Peyer's patch (tissue), 4 donors: ENCODE results near the gene SNX24. TPM values are rescaled to one million over a fixed set of nuclear protein-coding genes. Genes with fewer than 3 reads are reported as not detected.

Experiments
- DNase-seq, 3 donors: peaks; one replicate each; pipeline ENCODE4 v3.0.0-alpha.2; 2017 to 2019
- H3K27ac ChIP-seq, 4 donors: fragments of 200-600 bp; sonication (generic); one replicate each; pipeline ENCODE4 v1.5.1; 2016 to 2019
- H3K27me3 ChIP-seq, 2 donors: fragments of 200-600 bp; sonication (generic); one replicate each; pipeline ENCODE4 v1.5.1; 2019
- H3K36me3 ChIP-seq, 3 donors: fragments of 200-600 bp; sonication (generic); one replicate each; pipeline ENCODE4 v1.5.1; 2016 to 2019
- H3K4me1 ChIP-seq, 4 donors: fragments of 200-600 bp; sonication (generic); one replicate each; pipeline ENCODE4 v1.5.1; 2016 to 2019
- H3K4me3 ChIP-seq, 4 donors: fragments of 200-600 bp; sonication (generic); 1 replicate in 3 of 4; 2 replicates in 1 of 4; pipeline ENCODE4 v1.5.1; 2016 to 2019; ENCODE audit warnings: mild to moderate bottlenecking in 1 of 4
- H3K9me3 ChIP-seq, 4 donors: fragments of 200-600 bp; sonication (generic); one replicate each; pipeline ENCODE4 v1.5.1; 2016 to 2019; ENCODE audit warnings: mild to moderate bottlenecking in 1 of 4
- POLR2A ChIP-seq, 2 donors: fragments of 450-650 bp; IDR thresholded peaks; one replicate each; pipeline ENCODE4 v1.5.1; 2017; ENCODE audit warnings: antibody characterized with exemption in 2 of 2, mild to moderate bottlenecking in 2 of 2, moderate library complexity in 2 of 2
- total RNA-seq, 4 donors: library from RNA; depleted of rRNA; stranded (reverse); fragments of >200 nt; gene quantifications; one replicate each; pipeline ENCODE4 v1.1.0, GENCODE V29; 2016
- TF ChIP-seq, protein P1 (sequence below), 6 experiments: fragments of 450-650 bp in 4 of 6; fragments of 200-600 bp in 2 of 6; sonication (generic) in 1 of 6; IDR thresholded peaks; one replicate each; pipeline ENCODE4 v1.5.1; 2017 to 2019; ENCODE audit warnings: antibody characterized with exemption in 6 of 6, mild to moderate bottlenecking in 3 of 6, moderate library complexity in 1 of 6

Gene SNX24
- total RNA-seq, 4 donors from 2014 or later: 19.4 to 45.5 (median 29.3) TPM

DNA sequence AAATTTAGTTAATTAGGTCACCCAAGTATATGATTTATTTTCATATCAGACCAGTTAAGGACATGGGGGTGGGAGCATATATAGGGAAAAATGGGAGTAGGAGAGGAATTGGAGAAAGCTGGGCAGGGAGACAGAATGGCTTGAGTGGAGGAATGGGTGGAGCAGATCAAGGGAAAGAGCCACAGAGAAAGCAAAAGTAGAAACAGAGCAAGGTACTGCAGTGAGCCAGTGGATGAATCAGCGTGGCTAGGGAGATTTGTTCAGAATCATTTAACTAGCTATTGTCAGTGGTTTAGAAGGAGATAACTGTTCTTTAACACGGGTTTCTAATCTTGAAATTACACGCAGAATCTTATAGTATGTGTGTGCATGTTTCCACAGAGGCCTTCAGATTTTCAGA, 37.4 kb downstream of the SNX24 start:
- H3K36me3 ChIP-seq: no peaks in the 10 kb centered on the region
- DNase-seq: no peak
- H3K4me1 ChIP-seq: no peaks in the 10 kb centered on the region
- TF ChIP-seq, protein P1, sequence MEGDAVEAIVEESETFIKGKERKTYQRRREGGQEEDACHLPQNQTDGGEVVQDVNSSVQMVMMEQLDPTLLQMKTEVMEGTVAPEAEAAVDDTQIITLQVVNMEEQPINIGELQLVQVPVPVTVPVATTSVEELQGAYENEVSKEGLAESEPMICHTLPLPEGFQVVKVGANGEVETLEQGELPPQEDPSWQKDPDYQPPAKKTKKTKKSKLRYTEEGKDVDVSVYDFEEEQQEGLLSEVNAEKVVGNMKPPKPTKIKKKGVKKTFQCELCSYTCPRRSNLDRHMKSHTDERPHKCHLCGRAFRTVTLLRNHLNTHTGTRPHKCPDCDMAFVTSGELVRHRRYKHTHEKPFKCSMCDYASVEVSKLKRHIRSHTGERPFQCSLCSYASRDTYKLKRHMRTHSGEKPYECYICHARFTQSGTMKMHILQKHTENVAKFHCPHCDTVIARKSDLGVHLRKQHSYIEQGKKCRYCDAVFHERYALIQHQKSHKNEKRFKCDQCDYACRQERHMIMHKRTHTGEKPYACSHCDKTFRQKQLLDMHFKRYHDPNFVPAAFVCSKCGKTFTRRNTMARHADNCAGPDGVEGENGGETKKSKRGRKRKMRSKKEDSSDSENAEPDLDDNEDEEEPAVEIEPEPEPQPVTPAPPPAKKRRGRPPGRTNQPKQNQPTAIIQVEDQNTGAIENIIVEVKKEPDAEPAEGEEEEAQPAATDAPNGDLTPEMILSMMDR (IDR thresholded peaks at IDR 0.05): no peak
- TF ChIP-seq POLR2A (IDR thresholded peaks at IDR 0.05): no peak
- H3K27me3 ChIP-seq: no peaks in the 10 kb centered on the region
- H3K9me3 ChIP-seq: no peaks in the 10 kb centered on the region
- no peak overlapping the region for H3K27ac ChIP-seq
- H3K4me3 ChIP-seq: no peak overlapping the region

DNA sequence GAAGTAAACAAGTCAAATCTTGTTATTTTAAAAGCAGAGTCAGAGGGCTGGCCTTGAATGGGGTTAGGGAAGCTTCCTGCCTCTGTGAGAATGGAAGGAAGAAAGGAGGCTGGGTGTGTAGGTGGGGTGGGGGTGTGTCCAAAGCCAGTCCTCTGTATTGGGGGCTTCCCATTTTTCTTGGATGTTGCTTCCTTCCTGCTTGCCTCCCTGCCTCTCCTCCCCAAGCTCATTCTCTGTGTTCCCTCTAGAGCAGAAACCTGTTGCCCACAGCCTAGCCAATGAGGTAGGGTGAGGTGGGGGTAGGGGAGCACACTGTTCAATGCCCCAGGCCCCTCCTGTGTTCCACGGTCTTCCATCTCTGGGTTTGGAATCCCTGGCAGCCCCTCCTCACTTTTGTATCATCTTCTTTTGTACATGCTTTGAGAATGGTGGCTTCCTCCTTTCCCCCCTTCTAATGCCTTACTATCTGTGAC, 39.7 kb downstream of the SNX24 start:
- Histone ChIP-seq H3K4me1 (no peaks in the 10 kb centered on the region), H3K36me3 (no peaks in the 10 kb centered on the region)
- TF ChIP-seq POLR2A (IDR thresholded peaks at IDR 0.05): no peak
- TF ChIP-seq, protein P1 (IDR thresholded peaks at IDR 0.05): no peak

DNA sequence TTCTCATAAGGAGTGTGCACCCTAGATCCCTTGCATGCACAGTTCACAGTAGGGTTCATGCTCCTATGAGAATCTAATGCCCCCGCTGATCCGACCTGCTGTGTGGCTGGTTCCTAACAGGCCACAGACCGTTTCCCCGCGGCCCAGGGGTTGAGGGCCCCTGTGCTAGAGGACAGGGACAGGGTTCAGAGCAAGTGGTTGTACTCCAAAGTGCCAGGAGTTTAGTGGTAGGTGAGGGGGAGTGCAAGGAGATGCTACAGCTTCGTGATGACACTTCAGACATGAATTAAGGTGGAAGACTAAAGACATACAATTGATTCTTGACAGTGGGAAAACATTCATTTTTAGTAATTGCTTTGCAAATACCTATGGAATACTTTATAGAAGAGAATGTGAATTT, 40.5 kb downstream of the SNX24 start:
- no peaks in the 10 kb centered on the region for H3K9me3 ChIP-seq
- no peak for TF ChIP-seq POLR2A (IDR thresholded peaks at IDR 0.05)
- TF ChIP-seq, protein P1 (IDR thresholded peaks at IDR 0.05): no peak
- H3K4me3 ChIP-seq: no peak overlapping the region
- H3K4me1 ChIP-seq: no peaks in the 10 kb centered on the region
- no peak for DNase-seq
- H3K27me3 ChIP-seq: no peaks in the 10 kb centered on the region
- no peaks in the 10 kb centered on the region for H3K36me3 ChIP-seq
- no peak overlapping the region for H3K27ac ChIP-seq

More for the DNA sequence above, 39.7 kb downstream of the SNX24 start:
- DNase-seq: no peak
- Histone ChIP-seq H3K4me3 (no peak overlapping the region), H3K27me3 (no peaks in the 10 kb centered on the region), H3K9me3 (no peaks in the 10 kb centered on the region), H3K27ac (no peak overlapping the region)

DNA sequence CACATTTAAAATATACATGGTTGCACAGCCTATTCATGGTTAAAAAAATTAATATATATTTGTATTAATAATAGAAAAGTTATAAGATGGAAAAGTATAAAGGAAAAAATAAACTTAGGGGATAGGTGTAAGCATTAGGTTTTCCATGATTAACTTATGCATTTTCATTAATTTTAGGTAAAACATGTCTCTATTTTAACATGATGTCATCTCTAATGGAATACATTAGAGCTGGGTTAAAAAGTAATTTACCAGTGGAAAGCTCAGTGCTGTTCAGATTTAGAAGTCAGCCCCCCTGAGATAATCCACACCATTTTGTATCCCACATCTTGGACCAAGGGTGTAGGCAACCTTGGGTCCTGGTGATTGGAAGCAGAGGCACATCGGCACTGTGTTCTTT, 49.7 kb downstream of the SNX24 start:
- no peaks in the 10 kb centered on the region for H3K9me3 ChIP-seq

DNA sequence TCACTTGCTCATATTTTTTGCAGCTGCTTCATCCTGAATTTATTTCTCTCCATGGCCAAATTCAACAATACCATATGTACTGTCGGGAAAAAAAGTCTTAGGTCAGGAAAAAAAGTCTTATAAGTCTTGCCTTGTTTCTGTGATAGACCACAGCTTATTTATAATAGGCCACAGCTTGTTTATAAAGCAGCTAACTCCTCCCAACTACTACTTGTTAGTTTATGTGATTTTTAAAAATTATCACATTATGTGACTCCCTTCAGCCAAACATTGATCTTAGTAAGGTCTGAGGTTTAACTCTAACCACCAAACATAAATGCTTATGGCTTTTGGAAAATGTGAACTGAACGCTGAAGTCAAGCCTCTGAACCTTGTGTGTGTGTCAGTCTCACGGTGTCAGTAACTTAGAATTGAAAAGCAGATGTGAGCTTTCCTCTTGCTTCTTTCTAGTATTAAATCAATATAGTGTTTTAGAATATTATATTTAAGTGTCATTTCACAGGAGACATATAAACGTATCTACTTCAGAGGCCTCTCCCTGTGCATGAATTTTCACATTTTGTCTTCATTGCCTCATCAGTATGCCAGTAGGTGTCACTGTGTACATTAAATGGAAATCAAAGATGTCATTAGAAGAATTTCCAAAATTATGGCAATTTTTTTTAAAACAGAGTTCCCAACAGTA, 51.3 kb downstream of the SNX24 start:
- no peaks in the 10 kb centered on the region for H3K4me1 ChIP-seq
- no peak for DNase-seq
- no peak for TF ChIP-seq POLR2A (IDR thresholded peaks at IDR 0.05)
- TF ChIP-seq, protein P1 (IDR thresholded peaks at IDR 0.05): peak in 4 of 6 experiments; percentile 36 to 65 (median 46)

More for the DNA sequence above, 49.7 kb downstream of the SNX24 start:
- Histone ChIP-seq H3K27ac (no peak overlapping the region), H3K4me1 (no peaks in the 10 kb centered on the region), H3K36me3 (no peaks in the 10 kb centered on the region), H3K4me3 (no peak overlapping the region), H3K27me3 (no peaks in the 10 kb centered on the region)
- no peak for TF ChIP-seq POLR2A (IDR thresholded peaks at IDR 0.05)
- TF ChIP-seq, protein P1 (IDR thresholded peaks at IDR 0.05): no peak
- no peak for DNase-seq

More for the DNA sequence above, 51.3 kb downstream of the SNX24 start:
- no peaks in the 10 kb centered on the region for H3K9me3 ChIP-seq
- no peak overlapping the region for H3K4me3 ChIP-seq
- H3K27me3 ChIP-seq: no peaks in the 10 kb centered on the region
- H3K27ac ChIP-seq: no peak overlapping the region
- no peaks in the 10 kb centered on the region for H3K36me3 ChIP-seq
